ENCODE measurements around the gene VEGFC.

Gene VEGFC

GRCh38 chr4:176664964-176665363, 127.8 kb downstream of the VEGFC start:
- no peaks in the 10 kb centered on the region for H3K27me3 ChIP-seq (ENCODE audit: control insufficient read depth in 1 of 2, insufficient read depth in 2 of 2, low read length in 2 of 2)
- H3K9ac ChIP-seq (ENCODE audit: low read depth in 1 of 2, low read length in 2 of 2) = no peak overlapping the region
- H3K9me3 ChIP-seq (ENCODE audit: control insufficient read depth in 1 of 2, low read length in 2 of 2) = peaks cover 0 to 4% of the 10 kb centered on the region in 2 donors
- no peak overlapping the region for H3K4me3 ChIP-seq (ENCODE audit: low read depth in 1 of 2, low read length in 2 of 2)
- H3K4me1 ChIP-seq (ENCODE audit: control insufficient read depth in 1 of 2, insufficient read depth in 2 of 2, low read length in 2 of 2) = no peaks in the 10 kb centered on the region
- no peak overlapping the region for H3K27ac ChIP-seq (ENCODE audit: low read depth, low read length)
- no peaks in the 10 kb centered on the region for H3K36me3 ChIP-seq (ENCODE audit: control insufficient read depth in 1 of 2, insufficient read depth in 2 of 2, low read length in 2 of 2)

- Histone ChIP-seq H3K9me3 (ENCODE audit: control insufficient read depth in 1 of 2, low read length in 2 of 2) (peaks cover 0 to 4% of the 10 kb centered on the region in 2 donors), H3K4me1 (ENCODE audit: control insufficient read depth in 1 of 2, insufficient read depth in 2 of 2, low read length in 2 of 2) (no peaks in the 10 kb centered on the region), H3K9ac (ENCODE audit: low read depth in 1 of 2, low read length in 2 of 2) (no peak overlapping the region), H3K36me3 (ENCODE audit: control insufficient read depth in 1 of 2, insufficient read depth in 2 of 2, low read length in 2 of 2) (no peaks in the 10 kb centered on the region), H3K27ac (ENCODE audit: low read depth, low read length) (no peak overlapping the region), H3K27me3 (ENCODE audit: control insufficient read depth in 1 of 2, insufficient read depth in 2 of 2, low read length in 2 of 2) (no peaks in the 10 kb centered on the region), H3K4me3 (ENCODE audit: low read depth in 1 of 2, low read length in 2 of 2) (no peak overlapping the region)
These were observed 132.2 kb downstream of the VEGFC start for GRCh38 chr4:176660561-176660960.

GRCh38 chr4:176656108-176656507, 136.6 kb downstream of the VEGFC start:
- Histone ChIP-seq H3K4me3 (ENCODE audit: low read depth in 1 of 2, low read length in 2 of 2) (no peak overlapping the region), H3K36me3 (ENCODE audit: control insufficient read depth in 1 of 2, insufficient read depth in 2 of 2, low read length in 2 of 2) (no peaks in the 10 kb centered on the region), H3K27ac (ENCODE audit: low read depth, low read length) (no peak overlapping the region), H3K9ac (ENCODE audit: low read depth in 1 of 2, low read length in 2 of 2) (no peak overlapping the region), H3K27me3 (ENCODE audit: control insufficient read depth in 1 of 2, insufficient read depth in 2 of 2, low read length in 2 of 2) (no peaks in the 10 kb centered on the region), H3K4me1 (ENCODE audit: control insufficient read depth in 1 of 2, insufficient read depth in 2 of 2, low read length in 2 of 2) (no peaks in the 10 kb centered on the region), H3K9me3 (ENCODE audit: control insufficient read depth in 1 of 2, low read length in 2 of 2) (no peaks in the 10 kb centered on the region)

- H3K27me3 ChIP-seq (ENCODE audit: control insufficient read depth in 1 of 2, insufficient read depth in 2 of 2, low read length in 2 of 2) = no peaks in the 10 kb centered on the region
- H3K4me1 ChIP-seq (ENCODE audit: control insufficient read depth in 1 of 2, insufficient read depth in 2 of 2, low read length in 2 of 2) = no peaks in the 10 kb centered on the region
- H3K36me3 ChIP-seq (ENCODE audit: control insufficient read depth in 1 of 2, insufficient read depth in 2 of 2, low read length in 2 of 2) = no peaks in the 10 kb centered on the region
- no peaks in the 10 kb centered on the region for H3K9me3 ChIP-seq (ENCODE audit: control insufficient read depth in 1 of 2, low read length in 2 of 2)
- H3K27ac ChIP-seq (ENCODE audit: low read depth, low read length) = no peak overlapping the region
- H3K4me3 ChIP-seq (ENCODE audit: low read depth in 1 of 2, low read length in 2 of 2) = no peak overlapping the region
- no peak overlapping the region for H3K9ac ChIP-seq (ENCODE audit: low read depth in 1 of 2, low read length in 2 of 2)
These were observed 138.0 kb downstream of the VEGFC start for GRCh38 chr4:176654565-176655216.

- H3K27ac ChIP-seq (ENCODE audit: low read depth, low read length) = no peak overlapping the region
- H3K27me3 ChIP-seq (ENCODE audit: control insufficient read depth in 1 of 2, insufficient read depth in 2 of 2, low read length in 2 of 2) = no peaks in the 10 kb centered on the region
- H3K36me3 ChIP-seq (ENCODE audit: control insufficient read depth in 1 of 2, insufficient read depth in 2 of 2, low read length in 2 of 2) = no peaks in the 10 kb centered on the region
- no peak overlapping the region for H3K4me3 ChIP-seq (ENCODE audit: low read depth in 1 of 2, low read length in 2 of 2)
- H3K9ac ChIP-seq (ENCODE audit: low read depth in 1 of 2, low read length in 2 of 2) = no peak overlapping the region
- H3K4me1 ChIP-seq (ENCODE audit: control insufficient read depth in 1 of 2, insufficient read depth in 2 of 2, low read length in 2 of 2) = no peaks in the 10 kb centered on the region
- H3K9me3 ChIP-seq (ENCODE audit: control insufficient read depth in 1 of 2, low read length in 2 of 2) = no peaks in the 10 kb centered on the region
These were observed 139.1 kb downstream of the VEGFC start for GRCh38 chr4:176653401-176654220.

GRCh38 chr4:176646311-176646710, 146.4 kb downstream of the VEGFC start:
- H3K36me3 ChIP-seq (ENCODE audit: control insufficient read depth in 1 of 2, insufficient read depth in 2 of 2, low read length in 2 of 2) = no peaks in the 10 kb centered on the region
- H3K27me3 ChIP-seq (ENCODE audit: control insufficient read depth in 1 of 2, insufficient read depth in 2 of 2, low read length in 2 of 2) = no peaks in the 10 kb centered on the region
- no peaks in the 10 kb centered on the region for H3K4me1 ChIP-seq (ENCODE audit: control insufficient read depth in 1 of 2, insufficient read depth in 2 of 2, low read length in 2 of 2)
- no peak overlapping the region for H3K9ac ChIP-seq (ENCODE audit: low read depth in 1 of 2, low read length in 2 of 2)
- no peak overlapping the region for H3K27ac ChIP-seq (ENCODE audit: low read depth, low read length)
- no peaks in the 10 kb centered on the region for H3K9me3 ChIP-seq (ENCODE audit: control insufficient read depth in 1 of 2, low read length in 2 of 2)
- no peak overlapping the region for H3K4me3 ChIP-seq (ENCODE audit: low read depth in 1 of 2, low read length in 2 of 2)

- H3K27ac ChIP-seq (ENCODE audit: low read depth, low read length) = no peak overlapping the region
- H3K9ac ChIP-seq (ENCODE audit: low read depth in 1 of 2, low read length in 2 of 2) = no peak overlapping the region
- no peaks in the 10 kb centered on the region for H3K36me3 ChIP-seq (ENCODE audit: control insufficient read depth in 1 of 2, insufficient read depth in 2 of 2, low read length in 2 of 2)
- no peaks in the 10 kb centered on the region for H3K4me1 ChIP-seq (ENCODE audit: control insufficient read depth in 1 of 2, insufficient read depth in 2 of 2, low read length in 2 of 2)
- no peaks in the 10 kb centered on the region for H3K9me3 ChIP-seq (ENCODE audit: control insufficient read depth in 1 of 2, low read length in 2 of 2)
- H3K4me3 ChIP-seq (ENCODE audit: low read depth in 1 of 2, low read length in 2 of 2) = no peak overlapping the region
- no peaks in the 10 kb centered on the region for H3K27me3 ChIP-seq (ENCODE audit: control insufficient read depth in 1 of 2, insufficient read depth in 2 of 2, low read length in 2 of 2)
These were observed 147.3 kb downstream of the VEGFC start for GRCh38 chr4:176645246-176645960.

- no peaks in the 10 kb centered on the region for H3K4me1 ChIP-seq (ENCODE audit: control insufficient read depth in 1 of 2, insufficient read depth in 2 of 2, low read length in 2 of 2)
- H3K4me3 ChIP-seq (ENCODE audit: low read depth in 1 of 2, low read length in 2 of 2) = no peak overlapping the region
- no peak overlapping the region for H3K9ac ChIP-seq (ENCODE audit: low read depth in 1 of 2, low read length in 2 of 2)
- H3K27me3 ChIP-seq (ENCODE audit: control insufficient read depth in 1 of 2, insufficient read depth in 2 of 2, low read length in 2 of 2) = no peaks in the 10 kb centered on the region
- H3K9me3 ChIP-seq (ENCODE audit: control insufficient read depth in 1 of 2, low read length in 2 of 2) = no peaks in the 10 kb centered on the region
- H3K36me3 ChIP-seq (ENCODE audit: control insufficient read depth in 1 of 2, insufficient read depth in 2 of 2, low read length in 2 of 2) = no peaks in the 10 kb centered on the region
- H3K27ac ChIP-seq (ENCODE audit: low read depth, low read length) = no peak overlapping the region
These were observed 150.2 kb downstream of the VEGFC start for GRCh38 chr4:176642472-176642871.

- Histone ChIP-seq H3K27me3 (ENCODE audit: control insufficient read depth in 1 of 2, insufficient read depth in 2 of 2, low read length in 2 of 2) (no peaks in the 10 kb centered on the region), H3K4me3 (ENCODE audit: low read depth in 1 of 2, low read length in 2 of 2) (no peak overlapping the region), H3K36me3 (ENCODE audit: control insufficient read depth in 1 of 2, insufficient read depth in 2 of 2, low read length in 2 of 2) (no peaks in the 10 kb centered on the region), H3K27ac (ENCODE audit: low read depth, low read length) (no peak overlapping the region), H3K9ac (ENCODE audit: low read depth in 1 of 2, low read length in 2 of 2) (no peak overlapping the region), H3K4me1 (ENCODE audit: control insufficient read depth in 1 of 2, insufficient read depth in 2 of 2, low read length in 2 of 2) (no peaks in the 10 kb centered on the region), H3K9me3 (ENCODE audit: control insufficient read depth in 1 of 2, low read length in 2 of 2) (no peaks in the 10 kb centered on the region)
These were observed 151.5 kb downstream of the VEGFC start for GRCh38 chr4:176641237-176641636.

- Histone ChIP-seq H3K9ac (ENCODE audit: low read depth in 1 of 2, low read length in 2 of 2) (no peak overlapping the region), H3K4me1 (ENCODE audit: control insufficient read depth in 1 of 2, insufficient read depth in 2 of 2, low read length in 2 of 2) (no peaks in the 10 kb centered on the region), H3K9me3 (ENCODE audit: control insufficient read depth in 1 of 2, low read length in 2 of 2) (no peaks in the 10 kb centered on the region), H3K27me3 (ENCODE audit: control insufficient read depth in 1 of 2, insufficient read depth in 2 of 2, low read length in 2 of 2) (no peaks in the 10 kb centered on the region), H3K36me3 (ENCODE audit: control insufficient read depth in 1 of 2, insufficient read depth in 2 of 2, low read length in 2 of 2) (no peaks in the 10 kb centered on the region), H3K4me3 (ENCODE audit: low read depth in 1 of 2, low read length in 2 of 2) (no peak overlapping the region), H3K27ac (ENCODE audit: low read depth, low read length) (no peak overlapping the region)
These were observed 153.7 kb downstream of the VEGFC start for GRCh38 chr4:176638992-176639391.
